COLO668 (cell line): ENCODE measurements around the gene PSMB11.
"Not testable (repeated sequence)": the region's sequence is repeated elsewhere in the genome, so short reads cannot be mapped to it uniquely, and the experiment has no call there.

Experiments used
- DNase-seq: peaks from one replicate; lab custom pipeline; 2025; ENCODE audit not compliant: unreplicated experiment; lab: John Stamatoyannopoulos, UW

Gene PSMB11, protein sequence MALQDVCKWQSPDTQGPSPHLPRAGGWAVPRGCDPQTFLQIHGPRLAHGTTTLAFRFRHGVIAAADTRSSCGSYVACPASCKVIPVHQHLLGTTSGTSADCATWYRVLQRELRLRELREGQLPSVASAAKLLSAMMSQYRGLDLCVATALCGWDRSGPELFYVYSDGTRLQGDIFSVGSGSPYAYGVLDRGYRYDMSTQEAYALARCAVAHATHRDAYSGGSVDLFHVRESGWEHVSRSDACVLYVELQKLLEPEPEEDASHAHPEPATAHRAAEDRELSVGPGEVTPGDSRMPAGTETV

DNA sequence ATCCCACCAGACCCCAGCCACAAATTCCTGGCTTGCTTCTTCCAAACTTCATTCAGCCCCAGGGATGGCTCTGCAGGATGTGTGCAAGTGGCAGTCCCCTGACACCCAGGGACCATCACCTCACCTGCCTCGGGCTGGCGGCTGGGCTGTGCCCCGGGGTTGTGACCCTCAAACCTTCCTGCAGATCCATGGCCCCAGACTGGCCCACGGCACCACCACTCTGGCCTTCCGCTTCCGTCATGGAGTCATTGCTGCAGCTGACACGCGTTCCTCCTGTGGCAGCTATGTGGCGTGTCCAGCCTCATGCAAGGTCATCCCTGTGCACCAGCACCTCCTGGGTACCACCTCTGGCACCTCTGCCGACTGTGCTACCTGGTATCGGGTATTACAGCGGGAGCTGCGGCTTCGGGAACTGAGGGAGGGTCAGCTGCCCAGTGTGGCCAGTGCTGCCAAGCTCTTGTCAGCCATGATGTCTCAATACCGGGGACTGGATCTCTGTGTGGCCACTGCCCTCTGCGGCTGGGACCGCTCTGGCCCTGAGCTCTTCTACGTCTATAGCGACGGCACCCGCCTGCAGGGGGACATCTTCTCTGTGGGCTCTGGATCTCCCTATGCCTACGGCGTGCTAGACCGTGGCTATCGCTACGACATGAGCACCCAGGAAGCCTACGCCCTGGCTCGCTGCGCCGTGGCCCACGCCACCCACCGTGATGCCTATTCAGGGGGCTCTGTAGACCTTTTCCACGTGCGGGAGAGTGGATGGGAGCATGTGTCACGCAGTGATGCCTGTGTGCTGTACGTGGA lies at the start of gene PSMB11:
Gene PSMB11, plus strand, starts transcription at position 51 of the 804 bp plus-strand sequence. Its CDS starts 14 bp downstream, at position 65.
- DNase-seq: no peak

DNA sequence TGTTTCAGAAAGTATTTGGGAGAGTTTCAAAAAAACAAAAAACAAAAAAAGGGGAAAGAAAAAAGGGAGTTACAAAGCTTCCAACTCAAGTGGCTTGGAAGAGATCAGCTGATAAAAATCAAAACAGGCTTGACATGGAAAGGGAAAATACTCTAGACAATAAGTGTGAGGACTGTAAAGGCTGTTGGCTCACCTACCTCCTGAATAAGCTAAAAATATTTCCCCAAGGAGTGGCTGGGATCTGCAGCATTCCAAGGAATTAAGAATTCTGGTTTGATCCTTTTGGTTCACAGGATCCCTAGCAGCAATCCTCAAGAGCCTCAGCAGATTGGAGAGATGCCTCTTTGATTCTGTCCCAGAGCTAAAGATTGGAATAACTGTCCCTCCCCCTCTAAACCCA lies 48.5 kb upstream of the PSMB11 start:
- no peak for DNase-seq

DNA sequence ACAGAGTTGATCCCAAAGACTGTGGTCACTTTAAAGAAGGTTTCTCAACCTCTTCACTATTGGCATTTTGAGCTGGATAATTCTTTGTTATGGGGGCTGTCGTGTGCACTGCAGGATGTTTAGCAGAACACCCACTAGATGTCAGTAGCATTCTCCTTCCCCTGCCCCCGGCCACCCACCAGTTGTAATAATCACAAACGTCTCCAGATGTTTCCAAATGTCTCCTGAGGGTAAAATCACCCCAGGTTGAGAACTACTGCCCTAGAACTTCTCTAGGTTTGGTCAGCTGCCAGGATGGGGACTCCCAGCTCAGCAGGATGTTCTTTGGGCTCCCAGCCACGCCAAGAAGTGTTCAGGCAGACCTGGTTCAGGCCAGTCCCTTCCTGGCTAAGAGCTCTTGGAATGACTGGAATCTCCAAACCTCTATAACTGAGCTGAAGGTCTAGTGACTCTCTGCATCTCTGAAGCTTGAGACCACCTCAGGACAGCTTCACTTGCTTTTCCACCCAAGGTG lies 47.2 kb upstream of the PSMB11 start:
- DNase-seq: no peak

DNA sequence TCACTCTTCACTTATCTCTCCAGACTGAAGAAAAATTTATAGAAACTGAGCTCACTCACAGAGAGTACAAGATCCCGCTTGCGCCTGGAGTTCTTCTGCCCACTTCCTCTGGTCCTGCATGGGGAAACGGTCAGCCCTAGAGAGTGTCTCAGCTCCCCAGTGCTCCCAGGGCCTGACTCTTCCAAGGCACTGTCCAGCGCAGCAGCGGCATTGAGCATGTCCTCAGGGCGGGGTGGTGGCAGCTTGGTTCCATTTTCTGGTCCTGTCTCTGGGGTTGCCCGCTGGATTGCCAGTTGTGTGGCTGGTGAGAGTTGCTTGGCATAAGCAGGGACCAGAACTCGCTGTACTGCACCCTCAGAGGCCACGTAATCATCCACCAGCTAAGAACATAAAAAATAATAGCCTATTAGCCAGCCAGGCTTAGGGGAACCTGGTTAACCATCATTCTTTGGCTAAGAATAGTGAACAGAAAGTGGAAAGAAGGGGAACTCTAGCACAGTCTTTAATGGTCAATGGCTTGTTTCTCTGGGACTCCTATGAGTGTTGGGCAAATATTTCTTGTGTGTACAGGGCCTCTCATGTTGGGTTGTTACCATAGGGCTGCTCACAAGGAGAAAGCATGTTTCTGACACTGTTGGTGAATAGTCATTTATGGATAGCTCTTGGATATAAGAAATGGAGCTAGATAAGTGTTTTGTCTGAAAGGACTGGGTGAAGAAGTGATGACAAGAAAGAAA lies 46.0 kb upstream of the PSMB11 start:
- no peak for DNase-seq

DNA sequence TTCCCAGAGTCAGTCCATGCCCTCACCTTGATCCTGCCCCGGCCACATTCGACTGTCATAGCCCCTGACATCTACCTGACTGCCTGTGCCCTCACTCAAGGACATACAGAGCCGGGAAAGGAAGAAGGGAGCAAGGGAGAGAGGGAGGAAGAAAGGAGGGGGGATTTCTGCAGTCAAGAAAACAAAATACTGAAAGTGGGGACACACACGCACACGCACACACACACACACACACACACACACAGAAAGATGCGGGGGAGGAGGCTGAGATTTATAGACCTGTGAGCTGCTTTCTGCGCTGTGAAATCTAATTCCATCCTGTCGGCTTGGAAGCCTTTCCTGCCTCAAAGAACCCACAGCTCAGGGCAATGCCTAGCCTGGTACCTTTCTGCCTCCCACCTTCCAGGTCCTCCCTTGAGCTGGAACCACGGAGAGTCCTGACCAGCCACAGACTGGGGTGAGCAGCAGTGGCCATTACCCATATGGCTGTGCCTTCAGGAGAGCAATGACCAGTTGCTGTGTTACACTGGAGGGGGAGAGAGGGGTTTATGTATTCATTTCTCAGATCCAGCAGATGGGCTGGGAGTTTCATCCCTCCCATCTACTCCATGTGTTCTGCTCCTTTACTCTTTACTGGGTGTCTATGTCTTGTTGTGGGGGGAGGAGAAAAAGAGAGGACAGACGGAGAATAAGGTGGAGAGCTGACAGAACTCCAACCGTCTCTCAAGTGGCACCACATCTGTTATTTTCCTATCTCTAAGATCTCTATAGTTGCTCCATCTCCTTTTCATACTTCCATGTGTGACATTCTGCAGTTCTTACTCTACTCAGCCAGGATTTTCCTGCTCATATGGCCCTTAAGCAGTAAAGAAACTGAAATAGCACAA lies 45.0 kb upstream of the PSMB11 start:
- no peak for DNase-seq

DNA sequence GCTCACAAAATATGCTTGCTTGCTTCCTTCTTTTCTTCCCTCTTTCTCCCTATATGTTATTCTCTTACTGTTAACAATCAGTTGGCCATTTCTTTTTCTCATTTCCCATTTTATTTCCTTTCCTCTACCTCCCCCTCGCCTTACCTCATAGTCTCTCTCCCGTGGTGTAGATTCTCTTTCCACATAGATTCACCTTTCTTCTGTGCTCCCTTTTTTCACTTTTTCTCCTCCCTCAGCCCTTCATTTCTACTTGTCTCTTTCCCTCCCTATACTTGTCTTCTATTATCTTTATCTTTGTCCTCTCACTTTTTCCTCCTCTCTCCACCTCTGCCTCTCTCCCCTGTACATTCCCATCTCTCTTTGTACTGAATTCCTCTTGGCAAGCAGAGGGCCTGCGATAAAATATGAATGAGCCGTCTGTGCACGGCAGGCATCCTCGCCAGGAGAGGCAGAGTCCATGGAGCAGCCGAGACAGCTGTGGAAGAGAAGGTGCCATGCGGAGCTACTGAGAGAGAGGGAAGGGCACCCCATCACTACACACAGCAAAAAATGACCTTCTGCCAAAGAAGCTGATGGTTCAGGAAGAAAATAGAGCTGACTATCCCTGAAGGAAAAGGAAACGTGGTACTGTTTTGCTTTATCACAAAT lies 44.2 kb upstream of the PSMB11 start:
- no peak for DNase-seq

DNA sequence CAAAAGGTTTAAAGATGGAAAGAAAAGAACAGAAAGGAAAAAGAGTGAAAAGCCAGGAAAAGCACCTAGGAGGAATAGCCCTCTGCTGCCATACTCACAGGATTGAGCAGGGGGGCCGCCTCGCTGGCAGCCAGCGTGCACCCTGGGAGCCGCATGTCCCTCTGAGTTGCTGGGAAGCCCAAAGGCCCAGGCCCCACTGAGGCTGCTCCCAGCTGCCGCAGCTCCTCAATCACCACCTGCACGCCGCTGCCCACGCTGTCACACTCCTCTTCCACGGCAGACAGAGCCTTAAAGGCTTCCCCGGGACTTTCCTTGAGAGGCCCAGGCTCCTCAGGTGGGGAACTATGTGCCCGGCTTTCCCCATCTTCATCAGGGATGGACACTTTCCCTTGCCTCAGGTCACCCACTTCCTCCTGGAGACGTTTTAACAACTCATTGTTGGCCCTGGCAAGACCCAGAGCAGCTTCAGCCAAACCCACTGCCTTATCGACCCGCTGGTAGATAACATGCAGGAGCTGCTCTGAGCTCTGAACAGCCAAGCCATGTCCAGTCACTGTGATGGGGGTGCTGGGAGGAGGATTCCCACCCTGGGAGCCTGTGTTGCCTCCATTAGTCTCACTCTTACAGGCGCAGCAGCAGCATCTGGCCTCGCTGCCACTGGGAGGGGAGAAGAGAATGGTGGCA lies 43.5 kb upstream of the PSMB11 start:
- DNase-seq: no peak

DNA sequence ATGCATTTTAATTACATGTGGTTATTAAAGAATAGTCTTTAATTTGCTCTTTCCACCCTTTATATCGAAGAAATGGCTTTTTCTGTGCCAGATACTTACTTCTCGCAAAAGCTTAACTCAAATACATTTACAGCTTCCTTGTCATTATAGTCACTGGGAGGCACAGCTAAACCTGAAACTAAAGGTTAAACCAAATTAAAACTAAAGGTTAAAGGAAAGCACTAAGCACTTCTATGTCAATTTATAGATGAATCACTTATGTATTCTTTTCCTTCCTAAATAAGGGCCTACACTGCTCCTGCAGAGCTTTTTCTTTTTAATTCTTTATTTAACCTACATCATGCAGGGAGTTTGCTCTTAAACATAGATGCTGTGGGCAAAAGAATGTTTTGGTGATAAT lies 41.2 kb upstream of the PSMB11 start:
- no peak for DNase-seq

DNA sequence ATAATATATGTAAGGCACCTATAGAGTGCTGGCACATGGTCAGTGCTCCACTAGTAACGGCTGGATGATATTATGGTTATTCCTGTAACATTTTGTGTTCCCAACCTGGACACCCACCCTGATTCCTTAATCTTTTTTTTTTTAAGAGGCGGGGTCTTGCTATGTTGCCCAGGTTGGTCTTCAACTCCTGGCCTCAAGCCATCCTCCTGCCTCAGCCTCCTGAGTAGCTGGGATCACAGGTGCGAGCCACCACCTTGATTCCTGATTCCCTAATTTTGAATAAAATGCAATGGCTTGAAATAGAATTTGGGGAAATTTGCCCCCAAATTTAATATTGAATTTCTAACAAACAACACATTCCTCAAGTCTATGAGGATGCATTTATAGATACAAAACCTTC lies 39.4 kb upstream of the PSMB11 start:
- DNase-seq: no peak

DNA sequence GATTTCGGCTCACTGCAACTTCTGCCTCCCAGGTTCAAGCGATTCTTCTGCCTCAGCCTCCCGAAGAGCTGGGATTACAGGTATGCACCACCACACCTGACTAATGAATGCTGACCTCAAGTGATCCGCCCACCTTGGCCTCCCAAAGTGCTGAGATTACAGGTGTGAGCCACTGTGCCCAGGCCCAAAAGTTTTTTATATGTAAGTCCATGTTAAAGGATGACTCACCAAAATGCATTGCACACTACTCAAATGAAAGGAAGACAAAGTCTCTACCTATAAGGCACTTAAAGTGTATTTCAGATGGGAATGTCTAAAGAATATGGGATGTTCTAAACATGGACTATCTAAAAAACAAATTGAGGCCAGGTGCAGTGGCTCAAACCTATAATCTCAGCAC lies 37.7 kb upstream of the PSMB11 start:
- DNase-seq: not testable (repeated sequence)

DNA sequence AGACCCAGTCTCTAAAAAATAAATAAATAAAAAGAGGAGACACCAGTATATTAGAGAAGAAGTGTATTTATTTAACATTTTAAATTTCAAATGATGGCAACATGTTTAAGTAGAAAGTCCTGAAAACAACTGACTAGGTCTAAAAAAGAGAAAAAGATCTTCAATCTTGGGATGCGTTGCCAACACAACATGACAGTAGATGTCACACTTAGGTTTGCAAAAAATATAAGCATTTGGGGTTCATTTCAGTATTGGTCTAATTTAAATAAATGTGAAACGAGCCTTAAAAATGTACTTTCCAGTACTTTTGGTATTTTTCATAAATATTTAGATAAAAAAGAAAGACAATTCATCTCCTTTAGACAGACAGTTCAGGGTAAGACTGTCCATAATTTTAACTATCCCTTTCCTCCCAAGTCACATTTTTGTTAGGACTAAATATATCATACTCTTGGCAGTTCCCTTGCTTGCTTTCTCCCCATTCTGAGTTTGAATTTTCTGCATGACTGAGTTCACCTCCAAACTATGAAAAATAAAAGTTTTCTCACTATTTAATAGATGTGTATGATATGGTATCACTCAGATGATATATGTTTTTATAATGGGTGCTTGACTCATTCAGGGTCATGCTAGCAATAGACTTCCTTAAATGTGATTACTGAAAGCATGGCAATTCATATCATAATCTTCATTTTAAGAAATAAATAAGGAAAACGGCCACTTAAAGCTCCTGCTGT lies 36.4 kb upstream of the PSMB11 start:
- DNase-seq: no peak

DNA sequence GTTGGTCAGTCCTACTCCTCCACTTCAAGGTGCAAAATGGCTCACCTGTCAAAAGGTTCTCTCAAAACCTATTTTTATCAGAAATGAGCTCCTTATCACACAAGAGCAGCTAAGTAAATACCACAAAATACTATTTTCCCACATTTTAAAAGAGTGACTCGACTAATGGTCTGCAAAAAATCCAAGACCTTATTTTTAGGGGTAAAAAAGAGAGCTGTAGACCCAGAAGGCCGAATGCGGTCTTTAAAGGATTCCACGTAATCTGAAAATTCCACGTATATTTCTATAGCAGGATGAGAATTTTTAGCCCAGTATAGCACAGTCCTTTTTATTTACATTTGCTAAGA lies 35.9 kb upstream of the PSMB11 start:
- DNase-seq: no peak

DNA sequence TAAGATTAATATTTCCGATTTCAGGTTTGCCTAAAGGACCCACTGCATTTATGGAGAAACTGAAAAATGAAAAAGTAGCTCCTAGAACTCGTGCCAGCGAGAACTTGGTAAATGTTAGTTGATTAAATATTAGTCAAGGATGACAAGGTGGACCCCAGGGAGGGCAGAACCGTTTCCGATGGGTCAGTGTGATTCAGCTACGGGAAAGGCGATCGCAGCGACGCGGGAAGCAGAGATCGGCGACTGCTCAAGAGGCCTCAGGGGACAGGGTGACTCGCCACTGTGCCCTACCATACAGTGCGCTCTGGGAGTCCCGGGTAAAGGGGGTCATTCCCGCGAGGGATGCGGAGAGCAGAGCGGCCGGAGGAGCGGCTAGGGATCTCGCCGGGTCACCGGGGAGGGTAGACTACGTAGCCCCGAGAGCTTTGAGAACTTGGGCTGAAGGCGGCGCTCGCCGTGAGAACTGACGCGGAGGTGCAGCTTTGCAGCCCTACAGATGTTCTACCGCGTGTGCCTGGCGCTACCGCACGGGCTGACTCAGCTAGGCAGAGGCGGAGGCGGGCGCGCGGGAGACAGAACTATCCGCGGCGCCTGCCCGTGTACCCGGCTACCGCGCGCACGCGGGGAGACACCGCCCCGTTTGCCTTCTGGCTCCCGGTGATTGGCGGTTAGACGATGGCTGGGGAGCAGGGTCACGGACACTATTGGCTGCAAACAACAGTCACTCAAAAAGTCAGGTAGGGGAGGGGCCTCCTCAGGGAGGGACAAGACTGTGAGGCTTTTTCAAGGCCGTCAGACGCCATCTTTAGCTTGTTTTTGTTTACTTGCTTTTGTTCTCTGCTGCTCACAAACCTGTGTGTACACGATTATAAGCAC lies 35.2 kb upstream of the PSMB11 start:
- peak; percentile 98 for DNase-seq

DNA sequence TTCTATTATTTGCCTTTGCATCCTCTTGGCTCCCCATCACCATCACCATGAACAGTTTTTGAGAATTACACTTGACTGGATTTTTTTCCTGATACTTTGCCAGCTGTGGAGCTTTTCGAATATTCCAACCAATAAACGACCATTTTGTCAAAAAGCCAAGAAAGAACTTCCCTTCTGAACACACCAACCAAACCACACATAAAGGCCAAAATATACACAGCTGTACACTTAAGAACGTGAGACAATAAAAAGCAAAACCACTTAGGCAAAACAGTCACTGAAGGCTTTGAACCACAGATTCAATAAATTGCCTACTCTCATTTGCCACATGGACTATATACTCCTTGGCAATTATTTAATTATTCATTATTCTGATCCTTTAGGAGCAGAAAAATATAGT lies 33.2 kb upstream of the PSMB11 start:
- no peak for DNase-seq

DNA sequence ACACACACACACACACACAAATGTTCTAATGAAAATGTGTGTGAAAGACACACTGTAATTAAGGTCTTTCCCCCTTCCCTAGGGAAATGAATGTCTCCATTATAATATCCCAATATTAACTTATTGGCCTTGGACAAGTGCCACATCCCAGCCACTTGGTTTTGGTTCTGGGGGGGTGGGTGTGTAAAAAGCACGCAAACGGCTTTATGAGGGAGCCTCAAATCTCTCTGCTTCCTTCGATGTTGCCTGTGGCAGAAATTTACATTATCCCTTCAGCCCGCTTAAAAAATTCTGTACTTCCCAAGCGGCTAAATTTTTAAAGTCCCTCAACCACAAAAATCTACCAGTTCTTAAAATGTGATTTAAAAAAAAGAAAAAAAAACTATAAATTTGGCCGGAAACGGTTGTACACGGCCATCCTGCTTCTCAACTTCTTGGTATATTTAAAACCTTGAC lies 32.5 kb upstream of the PSMB11 start:
- peak; percentile 4 for DNase-seq

DNA sequence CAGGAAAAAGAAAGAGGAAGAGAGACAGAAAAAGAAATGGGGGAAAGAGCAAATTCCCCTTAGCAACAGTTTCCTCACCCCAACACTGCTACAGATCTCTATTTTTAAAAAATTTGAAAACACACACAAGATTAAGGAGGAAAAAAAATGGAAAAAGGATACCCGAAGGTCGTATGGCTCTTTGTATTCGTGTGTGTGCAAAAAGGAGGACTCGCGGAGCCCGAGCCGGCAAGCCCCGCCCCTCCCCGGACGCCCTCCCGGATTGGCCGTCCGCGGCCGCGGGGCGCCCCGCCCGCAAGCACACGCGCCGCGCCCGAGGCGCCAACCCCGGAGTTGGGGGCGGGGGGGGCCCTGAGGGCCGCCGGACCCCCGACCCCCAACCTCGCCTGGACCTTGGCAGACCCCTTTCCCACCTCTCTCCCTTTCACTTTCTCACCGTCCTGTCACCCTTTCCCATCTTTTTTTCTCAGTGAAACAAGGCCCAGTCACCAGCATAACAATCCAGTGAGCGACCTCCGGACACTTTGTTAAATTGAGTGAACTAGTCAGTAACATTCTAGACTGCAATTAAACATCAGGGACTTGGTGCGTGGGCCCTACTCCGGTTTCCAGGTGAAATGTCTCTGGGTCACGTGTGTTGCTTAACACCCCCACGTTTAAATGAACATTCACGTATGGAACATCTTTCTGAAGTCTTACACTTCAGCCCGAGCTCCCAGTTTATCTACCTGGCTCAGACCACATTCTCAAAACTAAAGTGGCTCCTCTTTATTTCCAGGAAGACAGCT lies 31.9 kb upstream of the PSMB11 start, which contains the start of gene C14orf93:
Gene C14orf93, minus strand, starts transcription at position 205 of the 788 bp plus-strand sequence. CDS start 11,120 bp downstream, outside the sequence.
- peak; percentile 90 for DNase-seq
